Kidney epithelial cell (primary cell): ENCODE measurements around the gene PRELID2. TPM values are rescaled to one million over a fixed set of nuclear protein-coding genes. Genes with fewer than 3 reads are reported as not detected.
"Not testable (repeated sequence)": the region's sequence is repeated elsewhere in the genome, so short reads cannot be mapped to it uniquely, and the experiment has no call there.

ENCODE experiments used
- DNase-seq: peaks from one replicate; pipeline ENCODE4 v3.0.0-alpha.2; 2010; ENCODE audit warnings: low read depth
- H3K27me3 ChIP-seq: 2 replicates; pipeline ENCODE4 v1.6.0; 2011; ENCODE audit warnings: low read length; ENCODE audit not compliant: control insufficient read depth, insufficient read depth
- H3K36me3 ChIP-seq: 2 replicates; pipeline ENCODE4 v1.5.1; 2011; ENCODE audit warnings: low read length; ENCODE audit not compliant: control insufficient read depth, insufficient read depth
- H3K4me3 ChIP-seq: 2 replicates; pipeline ENCODE4 v1.5.1; 2011; ENCODE audit warnings: low read depth, mild to moderate bottlenecking, control low read depth, low read length
- CTCF ChIP-seq: IDR thresholded peaks from 2 replicates; pipeline ENCODE4 v1.5.1; 2011; ENCODE audit warnings: mild to moderate bottlenecking, moderate library complexity, low read length, control low read depth, inconsistent platforms; ENCODE audit not compliant: insufficient read depth, poor library complexity, severe bottlenecking
- total RNA-seq: library from RNA; depleted of rRNA; stranded (reverse); fragments of >200 nt; gene quantifications from 2 replicates; pipeline ENCODE4 v1.2.3, GENCODE V29; 2015

The PRELID2 gene
- total RNA-seq, 1 donor from 2014 or later, result 9.4 TPM

DNA sequence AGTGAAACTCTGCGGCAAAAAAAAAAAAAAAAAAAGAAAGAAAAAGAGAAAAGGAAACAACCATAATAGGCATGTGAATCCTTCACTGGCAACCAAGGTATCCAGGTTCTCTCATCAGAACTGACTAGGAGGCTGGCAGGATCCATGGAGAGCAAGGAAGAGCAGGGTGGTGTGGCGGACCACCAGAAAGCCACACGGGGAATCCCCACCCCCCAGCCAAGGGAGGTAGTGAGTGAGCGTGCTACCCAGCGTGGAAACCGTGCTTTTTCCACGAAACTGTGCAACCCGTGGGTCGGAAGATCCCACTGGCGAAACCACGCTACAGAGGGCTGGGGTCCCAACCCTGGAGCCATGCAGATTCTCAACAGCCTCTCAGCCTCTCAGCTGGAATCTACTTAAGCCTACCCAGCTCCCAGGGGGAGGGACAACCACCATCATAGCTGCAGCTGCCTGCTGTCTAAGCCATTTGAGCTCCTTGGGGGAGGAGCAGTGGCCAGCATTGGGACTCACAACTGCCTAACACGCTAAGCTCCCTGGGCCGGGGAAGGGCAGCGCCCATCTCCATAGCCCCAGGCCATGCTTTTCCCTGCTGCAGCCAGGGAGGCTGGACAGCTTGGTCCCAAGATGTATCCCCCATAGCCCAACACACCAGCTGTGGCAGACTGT lies 91.6 kb downstream of the PRELID2 start:
- Histone ChIP-seq H3K36me3 (no peaks in the 10 kb centered on the region), H3K4me3 (no peak overlapping the region), H3K27me3 (no peaks in the 10 kb centered on the region)
- no peak for TF ChIP-seq CTCF
- DNase-seq, result no peak

GRCh38 chr5:145739843-145740242 lies 95.3 kb downstream of the PRELID2 start:
- H3K4me3 ChIP-seq, result no peak overlapping the region
- H3K36me3 ChIP-seq, result no peaks in the 10 kb centered on the region
- TF ChIP-seq CTCF, result no peak
- no peak for DNase-seq
- no peaks in the 10 kb centered on the region for H3K27me3 ChIP-seq

- no peak overlapping the region for H3K4me3 ChIP-seq
- no peak for DNase-seq
- no peaks in the 10 kb centered on the region for H3K36me3 ChIP-seq
- no peak for TF ChIP-seq CTCF
- H3K27me3 ChIP-seq, result no peaks in the 10 kb centered on the region
These were observed 96.9 kb downstream of the PRELID2 start for GRCh38 chr5:145738227-145738626.

DNA sequence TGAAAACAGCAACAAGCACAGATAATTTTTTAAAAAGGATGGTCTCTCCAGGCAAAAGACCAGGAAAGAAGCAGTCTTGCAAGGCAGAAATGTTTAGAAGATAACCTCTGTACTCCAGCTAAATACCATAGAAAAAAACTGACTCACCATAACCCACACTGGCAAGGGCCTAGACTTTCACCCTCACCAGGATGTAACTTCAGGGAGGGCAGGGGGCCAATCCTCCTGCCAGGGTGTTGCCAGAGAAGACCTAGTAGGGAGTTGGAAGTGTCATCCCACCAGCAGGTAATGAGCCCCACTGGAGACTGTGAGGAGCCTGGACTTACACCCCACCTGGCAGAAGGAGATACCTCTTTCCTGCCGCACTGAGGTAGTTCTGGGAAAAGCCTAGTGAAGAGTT lies 97.6 kb downstream of the PRELID2 start:
- H3K36me3 ChIP-seq, result no peaks in the 10 kb centered on the region
- H3K27me3 ChIP-seq, result no peaks in the 10 kb centered on the region
- H3K4me3 ChIP-seq, result no peak overlapping the region
- DNase-seq, result no peak
- TF ChIP-seq CTCF, result no peak

DNA sequence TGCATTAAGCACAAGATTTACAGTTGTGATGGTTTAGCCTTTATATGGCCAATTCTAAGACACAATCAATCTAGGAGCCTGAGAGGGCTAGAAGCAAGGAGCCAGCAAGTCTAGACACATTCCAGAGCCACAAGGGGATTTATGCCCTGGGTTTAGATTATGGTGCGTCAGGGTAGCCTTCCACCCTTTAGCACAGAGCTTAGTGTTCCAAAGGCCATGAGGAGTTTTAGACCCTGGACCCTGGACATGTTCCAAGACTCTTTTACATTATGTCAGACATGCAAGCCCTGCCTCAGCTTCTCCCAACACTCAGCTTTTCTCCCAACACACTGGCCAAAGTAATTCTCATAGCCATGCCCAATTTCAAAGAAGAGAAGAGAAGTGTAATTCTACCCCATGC lies 105.2 kb downstream of the PRELID2 start:
- DNase-seq, H3K4me3 ChIP-seq, H3K27me3 ChIP-seq, H3K36me3 ChIP-seq: not testable (repeated sequence)

DNA sequence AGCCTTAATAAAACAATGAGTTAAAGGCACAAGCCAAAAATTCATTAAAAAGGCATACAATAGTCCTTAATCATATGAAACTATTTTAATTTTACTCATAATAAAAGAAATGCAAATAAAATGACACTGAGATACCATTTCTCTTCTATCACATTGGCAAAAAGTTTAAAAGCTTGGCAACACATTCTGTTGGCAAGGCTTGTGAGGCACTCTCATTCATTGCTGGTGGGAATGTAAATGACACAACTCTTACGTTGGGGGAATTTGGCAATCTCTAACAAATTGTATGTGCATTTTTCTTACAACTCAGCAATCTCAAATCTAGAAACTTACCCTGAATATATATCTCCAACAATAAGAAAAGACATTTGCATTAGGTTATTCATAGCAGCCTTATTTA lies 111.6 kb downstream of the PRELID2 start:
- no peaks in the 10 kb centered on the region for H3K27me3 ChIP-seq
- no peak for DNase-seq
- TF ChIP-seq CTCF, result no peak
- H3K36me3 ChIP-seq, result no peaks in the 10 kb centered on the region
- H3K4me3 ChIP-seq, result no peak overlapping the region
